SIG-M5 treated with dmso at 0.1 percent for 504 hours (cell line): Measurements from ENCODE around the gene RBKS.

Experiments used
- DNase-seq: peaks from one replicate; lab custom pipeline; 2025; ENCODE audit not compliant: unreplicated experiment; lab: John Stamatoyannopoulos, UW

RBKS gene

GRCh38 chr2:27738349-27739057 lies 151.7 kb downstream of the RBKS start:
- DNase-seq: no peak

GRCh38 chr2:27737676-27738348 lies 152.4 kb downstream of the RBKS start:
- no peak for DNase-seq

GRCh38 chr2:27736890-27737204 lies 153.3 kb downstream of the RBKS start:
- DNase-seq: no peak

- DNase-seq: no peak
Measured at GRCh38 chr2:27736031-27736889, 153.9 kb downstream of the RBKS start.

- no peak for DNase-seq
Measured at GRCh38 chr2:27735263-27735904, 154.8 kb downstream of the RBKS start.

GRCh38 chr2:27734305-27734704 lies 155.9 kb downstream of the RBKS start:
- no peak for DNase-seq
